DOHH2 (cell line): ENCODE results near the gene FARS2.

Source experiments
- H3F3A ChIP-seq: fragments of 200-600 bp; sonication (generic), shearing (Covaris generic); 2 replicates; pipeline ENCODE4 v1.6.0; 2016; ENCODE audit warnings: antibody characterized with exemption, mild to moderate bottlenecking; ENCODE audit not compliant: control insufficient read depth, insufficient read depth
- H3K27ac ChIP-seq: fragments of 200-600 bp; sonication (generic); 2 replicates; pipeline ENCODE4 v1.5.1; 2014; ENCODE audit warnings: low read depth, mild to moderate bottlenecking, low read length, moderate library complexity
- H3K27me3 ChIP-seq: fragments of 200-600 bp; sonication (generic); 2 replicates; pipeline ENCODE4 v1.6.1; 2014; ENCODE audit warnings: mild to moderate bottlenecking, low read length, mixed read lengths; ENCODE audit not compliant: control insufficient read depth
- H3K36me3 ChIP-seq: fragments of 200-600 bp; sonication (generic); 2 replicates; pipeline ENCODE4 v1.6.1; 2014; ENCODE audit warnings: mild to moderate bottlenecking, low read length, moderate library complexity, mixed read lengths; ENCODE audit not compliant: control insufficient read depth
- H3K4me1 ChIP-seq: fragments of 200-600 bp; sonication (generic); 2 replicates; pipeline ENCODE4 v1.6.1; 2014; ENCODE audit warnings: mild to moderate bottlenecking, low read length, mixed read lengths; ENCODE audit not compliant: control insufficient read depth
- H3K4me2 ChIP-seq: fragments of 200-600 bp; sonication (generic); 2 replicates; pipeline ENCODE4 v1.6.0; 2014; ENCODE audit warnings: mild to moderate bottlenecking, low read length, moderate library complexity
- H3K4me3 ChIP-seq: fragments of 200-600 bp; sonication (generic); 2 replicates; pipeline ENCODE4 v1.5.1; 2014; ENCODE audit warnings: mild to moderate bottlenecking, low read length, mixed read lengths
- H3K79me2 ChIP-seq: fragments of 200-600 bp; sonication (generic); 2 replicates; pipeline ENCODE4 v1.6.1; 2014; ENCODE audit warnings: mild to moderate bottlenecking, low read length, mixed read lengths; ENCODE audit not compliant: control insufficient read depth
- H3K9me2 ChIP-seq: fragments of 200-600 bp; sonication (generic); replicated peaks from 2 replicates; pipeline ENCODE4 v1.6.1; 2014; ENCODE audit warnings: mild to moderate bottlenecking, low read length, mixed read lengths; ENCODE audit not compliant: control insufficient read depth
- H3K9me3 ChIP-seq: fragments of 200-600 bp; sonication (generic); 2 replicates; pipeline ENCODE4 v1.6.1; 2014; ENCODE audit warnings: antibody characterized with exemption, low read length, mixed read lengths; ENCODE audit not compliant: control insufficient read depth, insufficient read depth
- H4K20me1 ChIP-seq: fragments of 200-600 bp; sonication (generic); 2 replicates; pipeline ENCODE4 v1.6.0; 2014; ENCODE audit warnings: low read depth, mild to moderate bottlenecking, antibody characterized with exemption, low read length, moderate library complexity; ENCODE audit not compliant: control insufficient read depth, insufficient read depth
- EZH2phosphoT487 ChIP-seq: fragments of 200-600 bp; sonication (generic); IDR thresholded peaks from 2 replicates; pipeline ENCODE4 v1.6.1; 2017; ENCODE audit warnings: borderline replicate concordance, mild to moderate bottlenecking, antibody characterized with exemption, low read length, moderate library complexity, mixed read lengths
- TF ChIP-seq, protein P1 (sequence below): fragments of 200-600 bp; sonication (generic); IDR thresholded peaks from one replicate; pipeline ENCODE4 v1.5.1; 2014; ENCODE audit warnings: antibody characterized with exemption, mild to moderate bottlenecking, low read depth, low read length; ENCODE audit not compliant: poor library complexity, severe bottlenecking

The FARS2 gene

DNA sequence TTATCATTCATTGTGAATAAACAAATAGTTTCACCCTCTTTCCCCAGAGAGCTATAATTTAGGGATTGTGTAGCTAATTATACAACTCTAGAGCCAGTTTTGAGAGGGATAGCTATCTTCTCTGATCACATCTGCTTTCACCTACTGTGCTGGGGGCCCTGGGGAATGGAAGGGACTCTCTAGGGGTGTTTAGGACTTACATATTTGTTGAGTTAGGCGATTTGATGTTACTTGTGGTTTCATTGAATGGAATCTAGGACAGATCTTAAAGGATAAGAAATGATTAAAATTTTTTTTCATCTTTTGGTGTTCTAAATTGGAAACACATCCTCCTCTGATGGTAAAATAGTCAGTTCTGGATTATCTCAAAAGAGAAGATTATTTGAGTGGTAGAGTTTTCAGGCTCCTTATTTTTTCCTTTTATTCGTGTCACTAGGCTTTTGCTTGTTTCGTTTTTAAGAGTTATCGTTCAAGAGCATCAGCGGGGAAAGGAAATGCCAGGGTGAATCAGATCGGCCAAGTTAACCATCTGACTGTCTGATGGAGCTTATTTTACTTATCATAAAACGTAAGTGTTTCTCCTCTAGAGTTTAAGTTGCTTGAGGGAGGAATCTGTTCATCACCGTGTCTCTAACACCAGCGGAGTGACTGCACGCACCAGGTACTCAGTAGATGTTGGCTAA is 236.7 kb downstream of the FARS2 start:
- TF ChIP-seq, protein P1, sequence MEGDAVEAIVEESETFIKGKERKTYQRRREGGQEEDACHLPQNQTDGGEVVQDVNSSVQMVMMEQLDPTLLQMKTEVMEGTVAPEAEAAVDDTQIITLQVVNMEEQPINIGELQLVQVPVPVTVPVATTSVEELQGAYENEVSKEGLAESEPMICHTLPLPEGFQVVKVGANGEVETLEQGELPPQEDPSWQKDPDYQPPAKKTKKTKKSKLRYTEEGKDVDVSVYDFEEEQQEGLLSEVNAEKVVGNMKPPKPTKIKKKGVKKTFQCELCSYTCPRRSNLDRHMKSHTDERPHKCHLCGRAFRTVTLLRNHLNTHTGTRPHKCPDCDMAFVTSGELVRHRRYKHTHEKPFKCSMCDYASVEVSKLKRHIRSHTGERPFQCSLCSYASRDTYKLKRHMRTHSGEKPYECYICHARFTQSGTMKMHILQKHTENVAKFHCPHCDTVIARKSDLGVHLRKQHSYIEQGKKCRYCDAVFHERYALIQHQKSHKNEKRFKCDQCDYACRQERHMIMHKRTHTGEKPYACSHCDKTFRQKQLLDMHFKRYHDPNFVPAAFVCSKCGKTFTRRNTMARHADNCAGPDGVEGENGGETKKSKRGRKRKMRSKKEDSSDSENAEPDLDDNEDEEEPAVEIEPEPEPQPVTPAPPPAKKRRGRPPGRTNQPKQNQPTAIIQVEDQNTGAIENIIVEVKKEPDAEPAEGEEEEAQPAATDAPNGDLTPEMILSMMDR = no peak
- no peak for TF ChIP-seq EZH2phosphoT487
- H3K4me2 ChIP-seq = no peak overlapping the region
- no peaks in the 10 kb centered on the region for H3F3A ChIP-seq
- H3K27me3 ChIP-seq = no peaks in the 10 kb centered on the region
- H3K27ac ChIP-seq = no peak overlapping the region
- no peaks in the 10 kb centered on the region for H3K36me3 ChIP-seq
- no peaks in the 10 kb centered on the region for H4K20me1 ChIP-seq
- H3K9me2 ChIP-seq = no peaks in the 10 kb centered on the region
- H3K4me3 ChIP-seq = no peak overlapping the region
- no peaks in the 10 kb centered on the region for H3K4me1 ChIP-seq
- no peaks in the 10 kb centered on the region for H3K79me2 ChIP-seq
- H3K9me3 ChIP-seq = no peaks in the 10 kb centered on the region

DNA sequence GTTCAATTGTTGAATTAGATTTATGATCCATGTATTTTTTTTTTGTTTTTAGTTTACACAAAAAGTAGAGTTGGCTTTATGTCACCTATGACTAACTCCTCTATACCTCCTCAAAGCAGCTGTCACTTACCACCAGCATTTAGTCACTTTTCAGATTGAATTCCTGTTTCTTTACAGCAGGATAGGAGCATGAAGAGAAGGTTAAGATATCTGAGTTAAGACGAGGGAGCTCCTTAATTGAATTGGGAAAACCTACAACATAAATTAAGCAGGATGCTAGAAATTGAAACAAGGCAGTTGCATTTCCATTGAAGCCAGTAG is 237.2 kb downstream of the FARS2 start:
- H3K36me3 ChIP-seq = no peaks in the 10 kb centered on the region
- no peak overlapping the region for H3K27ac ChIP-seq
- TF ChIP-seq EZH2phosphoT487 = no peak
- TF ChIP-seq, protein P1 = no peak
- no peaks in the 10 kb centered on the region for H3K27me3 ChIP-seq
- no peaks in the 10 kb centered on the region for H3K9me3 ChIP-seq
- H3K4me1 ChIP-seq = no peaks in the 10 kb centered on the region
- H3K9me2 ChIP-seq = no peaks in the 10 kb centered on the region
- H3K4me2 ChIP-seq = no peak overlapping the region
- no peaks in the 10 kb centered on the region for H3K79me2 ChIP-seq
- H4K20me1 ChIP-seq = no peaks in the 10 kb centered on the region
- H3K4me3 ChIP-seq = no peak overlapping the region
- no peaks in the 10 kb centered on the region for H3F3A ChIP-seq

DNA sequence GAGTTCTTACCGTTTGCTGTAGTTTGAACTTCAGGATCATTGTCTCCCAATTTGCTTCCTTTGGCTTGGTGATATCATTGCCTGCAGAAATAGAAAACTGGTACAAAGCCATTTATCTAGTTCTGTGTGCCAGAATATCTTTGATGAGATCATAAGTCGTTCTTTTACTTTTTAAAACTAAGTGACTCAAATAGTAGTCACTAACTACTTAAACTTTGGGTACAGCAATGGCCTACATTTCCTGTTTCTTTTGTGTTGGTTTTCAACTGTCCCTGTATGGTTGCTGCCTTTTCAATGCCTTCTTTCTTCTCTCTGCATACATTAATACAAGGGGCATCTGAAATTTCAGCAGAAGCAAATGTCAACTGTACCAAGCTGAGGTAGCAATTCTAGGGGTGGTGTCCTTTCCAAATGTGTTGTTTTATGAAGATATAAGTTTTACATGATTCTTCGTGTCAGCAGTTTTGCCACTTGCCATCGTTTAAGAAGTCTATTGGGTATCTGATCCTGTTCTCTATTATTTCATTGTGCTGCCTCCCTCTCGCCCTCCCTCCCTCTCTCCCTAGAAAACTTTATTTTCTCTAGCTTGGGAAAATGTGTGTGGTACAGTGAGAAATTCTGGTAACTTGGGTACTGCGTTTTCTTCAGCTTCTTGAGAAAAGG is 238.5 kb downstream of the FARS2 start:
- no peaks in the 10 kb centered on the region for H3F3A ChIP-seq
- H3K36me3 ChIP-seq = no peaks in the 10 kb centered on the region
- no peaks in the 10 kb centered on the region for H4K20me1 ChIP-seq
- no peaks in the 10 kb centered on the region for H3K27me3 ChIP-seq
- H3K9me2 ChIP-seq = no peaks in the 10 kb centered on the region
- H3K27ac ChIP-seq = no peak overlapping the region
- H3K4me3 ChIP-seq = no peak overlapping the region
- no peaks in the 10 kb centered on the region for H3K4me1 ChIP-seq
- no peaks in the 10 kb centered on the region for H3K9me3 ChIP-seq
- H3K4me2 ChIP-seq = no peak overlapping the region
- H3K79me2 ChIP-seq = no peaks in the 10 kb centered on the region
- TF ChIP-seq, protein P1 = no peak
- no peak for TF ChIP-seq EZH2phosphoT487
